PC-3 (cell line): ENCODE measurements around the gene BNC1. TPM values are rescaled to one million over a fixed set of nuclear protein-coding genes. Genes with fewer than 3 reads are reported as not detected.

Source experiments
- ATAC-seq: fragments of 200-7000 bp; cut with Tn5 transposase; 2 replicates; pipeline ENCODE4 v1.9.1; 2020; ENCODE audit warnings: mild to moderate bottlenecking, moderate library complexity
- BruUV-seq: library from RNA; stranded (reverse); fragments of 400-500 nt; replicated peaks from 2 replicates; lab custom pipeline; 2021; lab: Mats Ljungman, UMichigan
- CTCF ChIA-PET: fragments of 300-600 bp; sonication (Branson Sonifier 250); formaldehyde crosslinking; loops from one replicate; lab custom pipeline; 2022; ENCODE audit warnings: antibody characterized with exemption; lab: Charles Lee
- POLR2A ChIA-PET: fragments of 300-600 bp; sonication (Branson Sonifier 250); formaldehyde crosslinking; loops from one replicate; lab custom pipeline; 2022; ENCODE audit warnings: antibody characterized with exemption; ENCODE audit not compliant: unreplicated experiment; lab: Charles Lee
- DNase-seq: peaks from one replicate; pipeline ENCODE4 v3.0.0-alpha.2; 2015
- H2AFZ ChIP-seq: fragments of 300-600 bp; sonication (generic); 2 replicates; pipeline ENCODE4 v1.6.0; 2016; ENCODE audit warnings: antibody characterized with exemption, low read length
- H3F3A ChIP-seq: fragments of 300-600 bp; sonication (generic); one replicate; pipeline ENCODE4 v1.6.0; 2017; ENCODE audit warnings: antibody characterized with exemption, low read length, control low read depth, mild to moderate bottlenecking; ENCODE audit not compliant: unreplicated experiment
- H3K27ac ChIP-seq: fragments of 300-600 bp; sonication (generic); 2 replicates; pipeline ENCODE4 v1.5.1; 2016; ENCODE audit warnings: mild to moderate bottlenecking, low read length
- H3K27me3 ChIP-seq: fragments of 300-600 bp; sonication (generic); 2 replicates; pipeline ENCODE4 v1.6.1; 2016; ENCODE audit warnings: low read length, mixed read lengths
- H3K36me3 ChIP-seq: fragments of 300-600 bp; sonication (generic); 2 replicates; pipeline ENCODE4 v1.6.1; 2016; ENCODE audit warnings: low read depth, mixed run types, low read length, mixed read lengths
- H3K4me1 ChIP-seq: fragments of 300-600 bp; sonication (generic); 2 replicates; pipeline ENCODE4 v1.5.1; 2016; ENCODE audit warnings: low read length; ENCODE audit not compliant: insufficient read depth
- H3K4me2 ChIP-seq: fragments of 300-600 bp; sonication (generic); 2 replicates; pipeline ENCODE4 v1.6.0; 2016; ENCODE audit warnings: low read length
- H3K4me3 ChIP-seq: fragments of 300-600 bp; sonication (generic); 2 replicates; pipeline ENCODE4 v1.5.1; 2016; ENCODE audit warnings: mild to moderate bottlenecking, low read length, mixed read lengths
- H3K79me2 ChIP-seq: fragments of 300-600 bp; sonication (generic); 2 replicates; pipeline ENCODE4 v1.6.1; 2017; ENCODE audit warnings: low read length, mixed read lengths
- H3K9ac ChIP-seq: fragments of 300-600 bp; sonication (generic); 2 replicates; pipeline ENCODE4 v1.6.0; 2016; ENCODE audit warnings: mild to moderate bottlenecking, low read length
- H3K9me2 ChIP-seq: fragments of 300-600 bp; sonication (generic); replicated peaks from 2 replicates; pipeline ENCODE4 v1.6.1; 2016; ENCODE audit warnings: mixed run types, low read length, mixed read lengths
- H3K9me3 ChIP-seq: fragments of 300-600 bp; sonication (generic); 2 replicates; pipeline ENCODE4 v1.6.1; 2016; ENCODE audit warnings: low read length, mixed read lengths
- H4K20me1 ChIP-seq: fragments of 300-600 bp; sonication (generic); 2 replicates; pipeline ENCODE4 v1.6.1; 2016; ENCODE audit warnings: low read length, mixed read lengths
- CTCF ChIP-seq: fragments of 300-600 bp; sonication (generic); conservative IDR thresholded peaks from 2 replicates; pipeline ENCODE4 v1.5.1; 2017; ENCODE audit warnings: antibody characterized with exemption, low read depth, mild to moderate bottlenecking, low read length
- EZH2 ChIP-seq: fragments of 300-600 bp; sonication (generic); IDR thresholded peaks from one replicate; pipeline ENCODE4 v1.6.1; 2017; ENCODE audit warnings: antibody characterized with exemption, mild to moderate bottlenecking, low read length; ENCODE audit not compliant: unreplicated experiment
- EZH2phosphoT487 ChIP-seq: fragments of 300-600 bp; sonication (generic); IDR thresholded peaks from 2 replicates; pipeline ENCODE4 v1.6.1; 2018; ENCODE audit warnings: mild to moderate bottlenecking, antibody characterized with exemption, low read length, borderline replicate concordance
- intact Hi-C: fragments of 100-400 bp; cut with micrococcal nuclease; formaldehyde crosslinking; loops from 2 replicates; pipeline ENCODE4 v1.9.0; 2023
- total RNA-seq: library from RNA; depleted of rRNA; stranded (reverse); fragments of >200 nt; gene quantifications from 2 replicates; pipeline ENCODE4 v1.2.3, GENCODE V29; 2014; rRNA removed

BNC1 gene
- total RNA-seq, 1 experiment from 2014 or later = 2.4 TPM

DNA sequence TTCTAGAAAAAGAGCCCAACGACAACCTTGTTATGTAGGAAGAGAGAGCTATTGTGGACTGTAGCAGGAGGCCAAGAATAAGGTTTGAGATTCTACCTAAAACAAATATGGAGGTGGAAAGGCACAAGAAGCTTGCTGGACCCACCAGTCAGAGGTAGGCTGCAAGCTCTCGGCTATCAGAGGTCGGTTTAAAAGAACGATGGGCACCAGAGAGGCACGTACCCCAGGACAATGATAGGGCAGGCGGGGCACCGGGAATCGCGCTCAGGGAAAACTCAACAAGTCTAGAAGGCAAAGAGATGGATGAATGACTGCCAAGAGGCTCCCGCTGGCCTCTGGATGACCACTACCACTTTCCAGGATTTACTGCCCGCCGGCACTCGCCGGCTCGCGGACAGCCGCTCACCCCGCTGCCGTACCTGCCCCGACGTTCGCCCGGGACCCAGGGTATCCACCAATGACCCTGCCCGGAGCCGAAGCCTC is 77.9 kb downstream of the BNC1 start:
- TF ChIP-seq EZH2phosphoT487 = no peak
- no peak for TF ChIP-seq EZH2
- TF ChIP-seq CTCF = no peak
- ChIA-PET CTCF (no interaction called here), POLR2A (no interaction called here)
- peak; percentile 4 for ATAC-seq
- Histone ChIP-seq H3K4me2 (peak overlapping the region; percentile 89), H3K27me3 (no peaks in the 10 kb centered on the region), H3K9me3 (no peaks in the 10 kb centered on the region), H3K4me1 (peaks cover 36% of the 10 kb centered on the region), H2AFZ (peak overlapping the region; percentile 82), H4K20me1 (no peaks in the 10 kb centered on the region), H3K9ac (peak overlapping the region; percentile 78), H3K27ac (no peak overlapping the region), H3K36me3 (no peaks in the 10 kb centered on the region), H3K4me3 (peak overlapping the region; percentile 83), H3K79me2 (peaks cover 56% of the 10 kb centered on the region), H3F3A (peaks cover 4% of the 10 kb centered on the region), H3K9me2 (no peaks in the 10 kb centered on the region)
- intact Hi-C loops = loop anchor here (5.0 kb wide), 2 partner anchors 54 to 139 kb away; partner anchors contain the start of gene BTBD1
- peak; percentile 6 for DNase-seq
- no TSS peak for BruUV-seq

Other genes starting within 250 kb of the BNC1 start
- gene BTBD1, start 217.4 kb downstream of the BNC1 start, total RNA-seq = 83.9 and 109 TPM in 2 replicates
- not detected in 2 replicates for gene TM6SF1, start 177.0 kb downstream of the BNC1 start, total RNA-seq
- gene HDGFL3, start 76.8 kb downstream of the BNC1 start, total RNA-seq = 38.4 and 49.4 TPM in 2 replicates
- gene SH3GL3, start 162.7 kb upstream of the BNC1 start, total RNA-seq = 1.7 and 3.6 TPM in 2 replicates